GM19240 (cell line): ENCODE data around the gene PTPRJ.
"Not testable (repeated sequence)": the region's sequence is repeated elsewhere in the genome, so short reads cannot be mapped to it uniquely, and the experiment has no call there.

Source experiments
- DNase-seq: peaks from one replicate; pipeline ENCODE4 v3.0.0; 2011; ENCODE audit warnings: low spot score; ENCODE audit not compliant: insufficient read length

Gene PTPRJ

DNA sequence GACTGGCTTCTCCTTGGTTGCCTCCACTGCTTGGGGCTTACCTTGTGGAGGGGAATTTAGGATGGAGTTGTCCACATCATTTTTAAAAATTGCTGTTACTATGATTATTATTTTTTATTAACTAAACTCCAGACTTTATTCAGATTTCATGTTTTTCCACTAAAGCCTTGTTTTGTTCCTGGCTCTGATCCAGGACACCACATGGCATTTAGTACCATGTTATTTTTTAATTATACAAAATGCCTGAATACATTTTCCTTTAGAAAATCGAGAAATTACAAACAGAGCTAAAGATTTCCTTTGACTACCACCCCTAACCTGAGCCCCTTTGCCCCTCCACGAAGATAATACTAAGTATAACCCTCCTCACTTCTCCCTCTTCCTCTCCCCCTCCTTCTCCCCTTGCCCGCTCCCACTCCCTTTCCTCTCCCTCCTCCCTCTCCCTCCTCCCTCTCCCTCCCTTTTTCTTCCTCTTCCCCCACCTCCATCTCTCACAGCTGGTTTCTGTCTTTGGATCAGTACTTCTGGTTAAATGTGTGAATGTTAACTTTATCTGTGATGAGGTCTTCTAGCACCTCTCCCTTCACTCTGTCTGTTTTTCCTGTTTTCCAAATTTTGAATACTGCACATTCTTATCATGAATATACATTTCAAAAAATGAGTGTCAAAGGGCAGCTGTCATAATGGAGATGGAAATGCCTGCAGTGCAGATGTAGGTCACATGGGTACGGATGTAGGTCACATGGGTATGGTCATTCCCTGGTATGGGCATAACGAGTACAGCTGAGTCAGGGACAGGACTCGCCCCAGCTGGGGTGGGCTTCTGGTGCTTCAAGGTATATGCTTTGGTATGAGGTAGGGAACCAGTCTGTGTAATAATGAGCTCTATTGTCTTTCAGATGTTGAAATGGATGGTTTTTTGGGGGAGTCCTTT, 181.9 kb downstream of the PTPRJ start:
- DNase-seq, result no peak

DNA sequence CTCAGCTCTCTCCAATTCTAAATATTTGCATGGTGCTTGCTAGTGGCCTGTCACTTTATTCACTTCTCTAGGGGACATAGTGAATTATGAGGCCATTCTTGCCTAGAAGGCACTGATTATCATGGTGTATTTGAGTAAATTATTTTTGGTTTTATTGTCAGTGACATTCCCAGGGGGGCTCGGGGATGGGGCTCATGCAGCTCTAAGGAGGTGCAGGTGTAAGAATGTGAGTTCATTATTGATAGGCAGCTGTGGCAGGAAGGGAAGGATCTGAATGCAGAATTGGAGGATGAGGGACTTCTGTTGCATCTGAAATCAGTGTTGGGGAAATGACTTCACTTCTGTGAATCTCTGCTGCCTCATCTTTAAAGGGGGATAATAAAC, 182.5 kb downstream of the PTPRJ start:
- DNase-seq, result no peak

DNA sequence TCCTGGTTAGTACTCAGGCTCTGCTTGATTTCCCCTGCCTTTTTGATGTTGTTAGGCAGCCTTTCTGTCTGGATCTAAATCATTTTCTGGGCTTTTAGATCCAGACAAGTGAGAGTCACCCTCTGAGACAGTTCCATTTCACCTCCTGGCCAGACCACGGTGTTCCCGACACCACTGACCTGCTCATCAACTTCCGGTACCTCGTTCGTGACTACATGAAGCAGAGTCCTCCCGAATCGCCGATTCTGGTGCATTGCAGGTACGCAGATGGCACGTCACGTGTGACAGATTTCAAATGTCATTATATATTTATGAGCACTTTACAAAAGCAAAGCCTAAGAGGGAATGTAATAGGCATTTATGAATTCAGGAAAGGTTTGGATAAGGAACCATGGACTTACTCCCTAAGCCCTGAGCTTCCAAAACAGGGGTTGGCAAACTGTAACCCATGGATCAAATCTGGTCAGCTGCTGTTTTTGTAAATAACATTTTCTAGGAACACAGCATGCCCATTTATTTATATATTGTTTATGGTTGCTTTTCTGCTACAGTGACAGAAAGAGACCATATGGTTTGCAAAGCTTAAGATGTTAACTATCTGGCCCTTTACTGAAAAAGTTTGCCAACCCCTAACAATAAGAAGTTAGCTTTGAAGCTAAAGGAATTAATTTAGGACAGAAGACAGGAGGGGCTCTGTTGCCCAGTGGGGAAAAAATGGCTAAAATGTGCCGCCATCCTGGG, 183.2 kb downstream of the PTPRJ start:
- DNase-seq, result no peak

- no peak for DNase-seq
These were observed 184.5 kb downstream of the PTPRJ start for GRCh38 chr11:48164836-48165235.

- no peak for DNase-seq
These were observed 185.1 kb downstream of the PTPRJ start for GRCh38 chr11:48165426-48165825.

DNA sequence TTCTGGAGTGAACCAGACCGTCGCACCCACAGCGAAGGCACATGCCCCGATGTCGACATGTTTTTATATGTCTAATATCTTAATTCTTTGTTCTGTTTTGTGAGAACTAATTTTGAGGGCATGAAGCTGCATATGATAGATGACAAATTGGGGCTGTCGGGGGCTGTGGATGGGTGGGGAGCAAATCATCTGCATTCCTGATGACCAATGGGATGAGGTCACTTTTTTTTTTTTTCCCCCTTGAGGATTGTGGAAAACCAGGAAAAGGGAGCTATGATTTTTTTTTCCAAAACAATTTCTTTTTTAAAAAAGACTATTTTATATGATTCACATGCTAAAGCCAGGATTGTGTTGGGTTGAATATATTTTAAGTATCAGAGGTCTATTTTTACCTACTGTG, 187.0 kb downstream of the PTPRJ start:
- DNase-seq, result no peak

- DNase-seq, result no peak
These were observed 188.5 kb downstream of the PTPRJ start for GRCh38 chr11:48168815-48169214.

DNA sequence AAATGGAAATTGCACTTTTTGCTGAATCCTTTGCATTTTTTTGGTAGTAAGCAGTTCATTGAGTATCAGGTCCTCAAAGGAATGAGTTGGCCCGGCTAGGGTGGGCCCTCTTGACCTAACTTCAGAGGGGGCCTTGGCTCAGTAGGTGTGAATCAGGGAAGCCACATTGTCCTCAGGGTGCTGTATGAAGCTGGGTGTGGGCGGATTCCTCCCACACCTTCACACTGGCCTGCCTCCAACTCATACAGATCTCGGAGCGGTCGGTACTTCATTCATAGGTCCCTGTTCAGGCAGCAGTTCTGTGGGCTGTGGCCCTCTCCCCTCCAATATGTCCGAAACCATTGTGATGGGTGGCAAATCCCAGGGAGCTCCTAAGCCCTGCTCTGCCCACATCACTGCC, 188.9 kb downstream of the PTPRJ start:
- no peak for DNase-seq

DNA sequence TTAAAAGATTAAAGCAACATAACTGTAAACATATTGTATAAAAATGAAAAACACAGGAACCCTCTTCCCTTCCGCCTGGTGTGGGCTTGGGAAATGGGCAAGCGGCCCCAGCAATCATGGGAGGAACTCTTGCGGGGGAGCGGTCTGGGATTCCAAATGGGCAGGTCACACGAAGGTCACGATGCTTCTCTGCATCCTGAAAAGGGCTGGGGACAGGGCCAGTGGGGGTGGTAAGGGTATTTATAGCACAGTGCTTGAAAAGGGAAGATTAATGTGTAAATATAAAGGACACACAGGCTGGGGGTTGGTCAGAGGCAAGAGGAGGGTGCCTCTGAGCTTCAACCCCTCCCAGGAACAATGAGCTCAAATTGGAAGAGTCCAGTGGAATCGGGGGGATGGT, 189.4 kb downstream of the PTPRJ start:
- no peak for DNase-seq

DNA sequence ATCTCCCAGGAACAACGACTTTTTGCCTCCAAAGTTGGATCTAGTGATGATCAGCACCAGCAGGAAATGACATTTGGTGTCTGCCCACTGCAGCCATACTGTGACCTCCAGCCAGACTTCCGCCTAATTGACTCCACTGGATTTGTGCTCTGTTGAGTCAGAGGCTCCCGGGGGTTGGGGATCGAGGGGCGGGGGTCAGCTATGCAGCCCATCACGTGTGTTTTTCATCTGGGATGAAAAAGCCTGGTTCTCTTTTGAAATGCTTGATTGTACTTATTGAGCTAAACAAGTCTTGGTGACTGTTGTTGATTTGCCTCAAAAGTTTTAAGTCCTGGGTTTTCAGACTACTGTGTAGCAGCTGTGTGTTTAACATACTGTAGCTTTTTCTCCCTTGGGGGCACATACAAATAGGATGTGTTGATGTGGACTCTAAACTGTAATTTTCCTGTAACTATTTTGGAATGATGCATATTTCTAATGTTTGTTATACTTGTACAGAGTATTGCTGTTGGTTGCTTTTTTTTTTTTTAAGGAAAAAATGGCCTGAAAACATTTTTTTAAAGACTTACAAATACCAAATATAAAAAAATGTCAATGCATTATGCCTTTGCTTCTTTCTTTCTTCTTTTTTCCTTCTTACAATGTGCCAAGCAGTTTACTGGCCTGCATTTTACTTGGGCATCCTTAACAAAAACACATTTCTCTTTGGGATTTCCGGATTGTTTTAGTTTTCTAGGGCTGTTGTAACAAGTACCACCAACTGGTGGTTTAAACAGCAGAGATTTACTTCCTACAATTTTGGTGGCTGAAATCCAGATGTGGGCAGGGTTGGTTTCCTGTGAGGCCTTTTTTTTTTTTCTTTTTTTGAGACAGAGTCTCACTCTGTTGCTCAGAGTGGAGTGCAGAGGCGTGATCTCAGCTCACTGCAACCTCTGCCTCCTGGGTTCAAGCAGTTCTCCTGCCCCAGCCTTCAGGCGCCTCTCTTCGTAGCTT, 190.2 kb downstream of the PTPRJ start:
- no peak for DNase-seq

DNA sequence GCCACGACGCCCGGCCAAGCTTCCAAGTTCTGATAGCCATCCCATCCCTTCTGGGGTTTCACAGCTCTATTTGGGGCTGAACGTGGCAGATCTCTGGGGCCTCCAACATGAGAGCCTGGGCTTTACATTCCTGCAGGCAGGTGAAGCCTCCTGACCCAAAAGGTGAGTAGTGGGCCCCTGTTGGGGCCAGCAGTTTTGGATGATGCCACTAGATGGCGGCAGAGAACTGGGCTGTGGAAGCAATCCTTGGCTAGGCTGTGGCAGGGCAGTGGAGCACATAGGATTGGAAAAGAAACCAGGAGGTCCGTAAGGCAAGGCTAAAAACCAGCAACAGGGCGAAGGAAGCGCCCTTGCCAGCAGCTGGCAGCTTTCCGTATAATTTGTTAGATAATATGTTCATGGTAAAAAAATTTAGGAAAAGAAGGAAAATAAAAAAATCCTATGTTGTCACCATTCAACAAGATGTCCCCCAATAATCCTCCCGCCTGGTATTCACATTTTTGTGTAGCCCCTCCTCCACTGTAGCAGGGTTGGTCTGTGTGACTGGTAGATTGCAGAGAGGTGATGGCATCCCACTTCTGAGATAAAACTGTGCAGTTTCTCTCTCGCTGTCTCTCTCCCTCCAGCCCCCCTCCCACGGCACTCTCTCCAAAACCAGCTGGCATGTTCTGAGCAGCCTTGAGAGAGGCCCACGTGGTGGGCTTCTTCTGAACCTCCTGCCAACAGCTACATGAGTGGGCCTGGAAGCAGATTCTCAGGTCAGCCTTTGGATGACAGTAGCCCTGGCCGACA, 192.7 kb downstream of the PTPRJ start:
- peak; percentile 60 for DNase-seq

GRCh38 chr11:48177661-48178060, 197.3 kb downstream of the PTPRJ start:
- no peak for DNase-seq

GRCh38 chr11:48180627-48181026, 200.3 kb downstream of the PTPRJ start:
- no peak for DNase-seq

GRCh38 chr11:48182860-48183526, 202.6 kb downstream of the PTPRJ start:
- no peak for DNase-seq

DNA sequence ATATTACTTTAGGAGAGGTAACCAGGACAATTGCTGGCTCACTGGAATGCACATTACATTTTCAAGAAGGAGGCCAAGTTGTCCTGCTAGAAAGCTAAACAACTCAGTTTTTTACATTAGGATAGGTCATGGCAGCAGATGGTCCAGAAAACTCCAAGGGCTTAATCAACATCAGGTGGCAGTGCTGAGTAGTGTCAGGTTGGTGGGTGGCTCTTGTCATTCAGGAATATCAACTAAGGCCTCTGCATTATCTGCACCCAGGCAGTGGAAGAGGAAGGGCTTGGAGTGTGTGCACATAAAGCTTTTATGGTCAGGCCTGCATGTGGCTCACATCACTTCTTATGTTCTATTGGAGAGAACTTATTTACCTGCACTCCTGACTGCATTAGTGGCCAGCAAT, 204.1 kb downstream of the PTPRJ start:
- DNase-seq, result no peak

DNA sequence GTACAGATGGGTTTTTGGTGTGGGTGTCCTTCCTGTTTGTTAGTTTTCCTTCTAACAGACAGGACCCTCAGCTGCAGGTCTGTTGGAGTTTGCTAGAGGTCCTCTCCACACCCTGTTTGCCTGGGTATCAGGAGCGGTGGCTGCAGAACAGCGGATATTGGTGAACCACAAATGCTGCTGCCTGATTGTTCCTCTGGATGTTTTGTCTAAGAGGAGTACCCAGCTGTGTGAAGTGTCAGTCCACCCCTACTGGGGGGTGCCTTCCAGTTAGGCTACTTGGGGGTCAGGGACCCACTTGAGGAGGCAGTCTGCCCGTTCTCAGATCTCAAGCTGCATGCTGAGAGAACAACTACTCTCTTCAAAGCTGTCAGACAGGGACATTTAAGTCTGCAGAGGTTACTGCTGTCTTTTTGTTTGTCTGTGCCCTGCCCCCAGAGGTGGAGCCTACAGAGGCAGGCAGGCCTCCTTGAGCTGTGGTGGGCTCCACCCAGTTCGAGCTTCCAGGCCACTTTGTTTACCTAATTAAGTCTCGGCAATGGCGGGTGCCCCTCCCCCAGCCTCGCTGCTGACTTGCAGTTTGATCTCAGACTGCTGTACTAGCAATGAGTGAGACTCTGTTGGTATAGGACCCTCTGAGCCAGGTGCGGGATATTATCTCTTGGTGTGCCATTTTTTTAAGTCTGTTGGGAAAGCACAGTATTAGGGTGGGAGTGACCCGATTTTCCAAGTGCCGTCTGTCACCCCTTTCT, 210.7 kb downstream of the PTPRJ start:
- not testable (repeated sequence) for DNase-seq

DNA sequence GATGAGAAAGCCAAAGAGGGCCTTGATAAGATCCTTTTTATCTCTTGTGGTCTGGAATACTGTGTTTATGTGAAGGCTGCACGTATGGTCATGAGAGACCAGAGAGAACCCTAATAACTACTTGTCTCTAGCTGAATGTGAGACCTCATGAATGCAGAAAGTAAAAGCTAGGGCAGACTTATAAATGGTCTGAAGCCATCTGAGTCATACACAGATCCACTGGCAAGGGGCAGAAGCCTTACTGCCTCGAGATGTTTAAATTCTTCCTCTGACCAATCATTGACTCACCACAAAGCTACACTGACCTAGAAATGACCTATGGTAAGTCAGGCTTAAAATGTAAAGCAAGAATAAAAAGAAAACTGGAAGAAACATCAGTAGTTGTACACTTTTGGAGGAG, 213.5 kb downstream of the PTPRJ start:
- DNase-seq, result no peak

- no peak for DNase-seq
These were observed 227.5 kb downstream of the PTPRJ start for GRCh38 chr11:48207881-48208280.

DNA sequence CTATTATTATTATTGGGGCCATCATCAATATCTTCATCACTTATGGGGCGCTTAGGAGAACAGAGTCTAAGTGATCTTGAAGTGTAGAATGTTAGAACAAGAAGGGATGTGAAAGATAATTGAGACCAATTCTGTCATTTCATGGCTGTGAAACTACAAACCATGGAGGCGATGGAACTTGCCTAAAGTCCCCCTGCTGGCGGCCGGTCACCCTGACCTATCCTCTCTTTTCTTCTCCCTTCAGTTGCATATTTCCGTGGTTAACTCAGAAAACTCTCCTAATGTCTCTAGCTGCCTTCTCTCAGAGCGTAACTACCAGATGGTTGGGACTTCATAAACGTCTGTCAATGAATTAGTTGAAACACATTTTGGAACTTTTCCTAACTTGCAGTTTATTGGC, 229.7 kb downstream of the PTPRJ start:
- DNase-seq, result no peak
